Measurements from ENCODE around the gene SH3BP2.

SH3BP2 gene

GRCh38 chr4:2870082-2870481 lies 77.2 kb downstream of the SH3BP2 start:
- Mint-ChIP-seq H3K27ac (no peak overlapping the region), H3K27me3 (ENCODE audit: low read depth, poor library complexity) (no peaks in the 10 kb centered on the region), H3K9me3 (no peaks in the 10 kb centered on the region), H3K4me3 (no peak overlapping the region), H3K36me3 (ENCODE audit: low read depth) (peaks cover 10% of the 10 kb centered on the region), H3K4me1 (peaks cover 62% of the 10 kb centered on the region)
- TF ChIP-seq CTCF (IDR thresholded peaks at IDR 0.05), result no peak
- DNase-seq, result no peak

GRCh38 chr4:2871466-2871865 lies 78.6 kb downstream of the SH3BP2 start:
- Mint-ChIP-seq H3K27ac (no peak overlapping the region), H3K9me3 (no peaks in the 10 kb centered on the region), H3K4me3 (no peak overlapping the region), H3K27me3 (ENCODE audit: low read depth, poor library complexity) (no peaks in the 10 kb centered on the region), H3K36me3 (ENCODE audit: low read depth) (peaks cover 22% of the 10 kb centered on the region), H3K4me1 (peaks cover 57% of the 10 kb centered on the region)
- no peak for DNase-seq
- TF ChIP-seq CTCF (IDR thresholded peaks at IDR 0.05), result no peak

GRCh38 chr4:2871911-2872310 lies 79.0 kb downstream of the SH3BP2 start:
- no peaks in the 10 kb centered on the region for H3K9me3 Mint-ChIP-seq
- TF ChIP-seq CTCF (IDR thresholded peaks at IDR 0.05), result no peak
- no peak overlapping the region for H3K4me3 Mint-ChIP-seq
- no peaks in the 10 kb centered on the region for H3K27me3 Mint-ChIP-seq (ENCODE audit: low read depth, poor library complexity)
- H3K36me3 Mint-ChIP-seq (ENCODE audit: low read depth), result peaks cover 25% of the 10 kb centered on the region
- peaks cover 52% of the 10 kb centered on the region for H3K4me1 Mint-ChIP-seq
- H3K27ac Mint-ChIP-seq, result peak overlapping the region; percentile 49
- no peak for DNase-seq

GRCh38 chr4:2873329-2873728 lies 80.4 kb downstream of the SH3BP2 start:
- DNase-seq, result no peak
- Mint-ChIP-seq H3K27me3 (ENCODE audit: low read depth, poor library complexity) (no peaks in the 10 kb centered on the region), H3K9me3 (no peaks in the 10 kb centered on the region), H3K4me1 (peaks cover 38% of the 10 kb centered on the region), H3K4me3 (no peak overlapping the region), H3K36me3 (ENCODE audit: low read depth) (peaks cover 37% of the 10 kb centered on the region), H3K27ac (no peak overlapping the region)
- no peak for TF ChIP-seq CTCF (IDR thresholded peaks at IDR 0.05)

- no peak overlapping the region for H3K4me3 Mint-ChIP-seq
- H3K36me3 Mint-ChIP-seq (ENCODE audit: low read depth), result peaks cover 53% of the 10 kb centered on the region
- no peaks in the 10 kb centered on the region for H3K27me3 Mint-ChIP-seq (ENCODE audit: low read depth, poor library complexity)
- no peak for TF ChIP-seq CTCF (IDR thresholded peaks at IDR 0.05)
- H3K27ac Mint-ChIP-seq, result no peak overlapping the region
- peaks cover 23% of the 10 kb centered on the region for H3K4me1 Mint-ChIP-seq
- no peak for DNase-seq
- no peaks in the 10 kb centered on the region for H3K9me3 Mint-ChIP-seq
Measured at GRCh38 chr4:2874861-2875260, 82.0 kb downstream of the SH3BP2 start.

- H3K27ac Mint-ChIP-seq, result no peak overlapping the region
- H3K27me3 Mint-ChIP-seq (ENCODE audit: low read depth, poor library complexity), result no peaks in the 10 kb centered on the region
- H3K4me3 Mint-ChIP-seq, result no peak overlapping the region
- peaks cover 55% of the 10 kb centered on the region for H3K36me3 Mint-ChIP-seq (ENCODE audit: low read depth)
- H3K4me1 Mint-ChIP-seq, result peaks cover 16% of the 10 kb centered on the region
- no peak for DNase-seq
- no peak for TF ChIP-seq CTCF (IDR thresholded peaks at IDR 0.05)
- no peaks in the 10 kb centered on the region for H3K9me3 Mint-ChIP-seq
Measured at GRCh38 chr4:2875556-2875955, 82.7 kb downstream of the SH3BP2 start.
